HCT116 (cell line): Measurements from ENCODE around the gene PITPNC1. TPM values are rescaled to one million over a fixed set of nuclear protein-coding genes. Genes with fewer than 3 reads are reported as not detected.

Source experiments
- ATAC-seq: fragments of 200-7000 bp; cut with Tn5 transposase; 2 replicates; pipeline ENCODE4 v1.9.1; 2020; ENCODE audit warnings: mild to moderate bottlenecking, moderate library complexity
- BruUV-seq: library from RNA; stranded (reverse); fragments of 400-500 nt; replicated peaks from 2 replicates; lab custom pipeline; 2021; lab: Mats Ljungman, UMichigan
- CTCF ChIA-PET: fragments of 300-600 bp; sonication (Branson Sonifier 250); formaldehyde crosslinking; loops from one replicate; lab custom pipeline; 2021; ENCODE audit warnings: antibody characterized with exemption; lab: Charles Lee
- POLR2A ChIA-PET: fragments of 300-600, 350-600 bp; sonication (Branson Sonifier 250); formaldehyde crosslinking; loops from one replicate; lab custom pipeline; 2021; ENCODE audit warnings: antibody characterized with exemption; lab: Charles Lee
- RAD21 ChIA-PET, 2 experiments: fragments of 300-600 bp; sonication (Branson Sonifier 250); formaldehyde crosslinking; loops; one replicate each; lab custom pipeline; 2023; ENCODE audit warnings: low total read pairs in 2 of 2; ENCODE audit not compliant: uncharacterized antibody in 2 of 2, unreplicated experiment in 2 of 2, low non-redundant PET in 1 of 2; lab: Charles Lee
- DNase-seq: peaks from one replicate; pipeline ENCODE4 v3.0.0-alpha.2; 2010; ENCODE audit warnings: low read depth, low spot score
- H2AFZ ChIP-seq: fragments of 200-600 bp; shearing (Covaris generic), sonication (generic); 2 replicates; pipeline ENCODE4 v1.6.1; 2017; ENCODE audit warnings: low read depth, mixed run types, mixed read lengths, antibody characterized with exemption, low read length; ENCODE audit not compliant: poor library complexity, severe bottlenecking
- H3K27ac ChIP-seq: 2 replicates; pipeline ENCODE4 v1.5.1; 2012; ENCODE audit warnings: low read depth, low read length
- H3K27me3 ChIP-seq: fragments of 200-600 bp; sonication (generic); 2 replicates; pipeline ENCODE4 v1.6.1; 2016; ENCODE audit warnings: mixed run types, low read length, mixed read lengths; ENCODE audit not compliant: insufficient read depth
- H3K36me3 ChIP-seq, 2 experiments: fragments of 200-500 bp in 1 of 2; fragments of 200-600 bp in 1 of 2; sonication (Bioruptor generic) in 1 of 2; sonication (generic) in 1 of 2; 2 replicates each; pipeline versions ENCODE4 v1.5.1 to v1.6.1; 2014 to 2016; ENCODE audit warnings: low read length in 2 of 2, inconsistent platforms in 1 of 2, mixed read lengths in 1 of 2, mixed run types in 1 of 2; ENCODE audit not compliant: insufficient read depth in 2 of 2, control insufficient read depth in 1 of 2
- H3K4me1 ChIP-seq, 2 experiments: fragments of 200-600 bp in 1 of 2; sonication (generic) in 1 of 2; 2 replicates each; pipeline versions ENCODE4 v1.5.1 to v1.6.1; 2012 to 2017; ENCODE audit warnings: low read length in 2 of 2, inconsistent platforms in 1 of 2, mild to moderate bottlenecking in 1 of 2, mixed read lengths in 1 of 2, mixed run types in 1 of 2, moderate library complexity in 1 of 2; ENCODE audit not compliant: insufficient read depth in 2 of 2, control insufficient read depth in 1 of 2
- H3K4me2 ChIP-seq: fragments of 200-600 bp; sonication (generic); 2 replicates; pipeline ENCODE4 v1.6.1; 2017; ENCODE audit warnings: mixed run types, low read length, mixed read lengths
- H3K4me3 ChIP-seq, 2 experiments: fragments of 200-600 bp in 1 of 2; sonication (generic) in 1 of 2; replicated peaks in 1 of 2; 2 replicates each; pipeline ENCODE4 v1.5.1; 2011 to 2016; ENCODE audit warnings: low read length in 2 of 2, control low read depth in 1 of 2, low read depth in 1 of 2, mild to moderate bottlenecking in 1 of 2, mixed read lengths in 1 of 2, mixed run types in 1 of 2
- H3K79me2 ChIP-seq: fragments of 200-600 bp; sonication (generic); 2 replicates; pipeline ENCODE4 v1.6.1; 2017; ENCODE audit warnings: mild to moderate bottlenecking, mixed run types, low read length, moderate library complexity, mixed read lengths; ENCODE audit not compliant: insufficient read depth
- H3K9ac ChIP-seq: fragments of 200-600 bp; sonication (generic); 2 replicates; pipeline ENCODE4 v1.6.1; 2016; ENCODE audit warnings: low read length, mixed read lengths
- H3K9me2 ChIP-seq: fragments of 200-600 bp; sonication (generic), shearing (Covaris generic); 2 replicates; pipeline ENCODE4 v1.6.1; 2017; ENCODE audit warnings: mixed run types, mild to moderate bottlenecking, moderate library complexity; ENCODE audit not compliant: insufficient read depth
- H3K9me3 ChIP-seq, 2 experiments: fragments of 200-500 bp in 1 of 2; fragments of 200-600 bp in 1 of 2; sonication (Bioruptor generic) in 1 of 2; sonication (generic) in 1 of 2; 2 replicates each; pipeline ENCODE4 v1.6.1; 2014 to 2017; ENCODE audit warnings: low read length in 2 of 2, mixed read lengths in 2 of 2, inconsistent platforms in 1 of 2, low read depth in 1 of 2, mild to moderate bottlenecking in 1 of 2, mixed run types in 1 of 2, moderate library complexity in 1 of 2; ENCODE audit not compliant: control insufficient read depth in 1 of 2, insufficient read depth in 1 of 2
- H4K20me1 ChIP-seq: fragments of 200-600 bp; sonication (generic), shearing (Covaris generic); 2 replicates; pipeline ENCODE4 v1.6.1; 2017; ENCODE audit warnings: mixed run types, mild to moderate bottlenecking, moderate library complexity; ENCODE audit not compliant: insufficient read depth
- ATF3 ChIP-seq: IDR thresholded peaks from 2 replicates; pipeline ENCODE4 v1.6.1; 2012
- CBX3 ChIP-seq: IDR thresholded peaks from 2 replicates; pipeline ENCODE4 v1.6.1; 2012; ENCODE audit warnings: low read depth
- EGR1 ChIP-seq: IDR thresholded peaks from 2 replicates; pipeline ENCODE4 v1.6.1; 2012; ENCODE audit warnings: low read depth
- EZH2 ChIP-seq: fragments of 200-600 bp; sonication (generic); IDR thresholded peaks from 2 replicates; pipeline ENCODE4 v1.6.1; 2017; ENCODE audit warnings: antibody characterized with exemption, mixed run types
- EZH2phosphoT487 ChIP-seq: fragments of 200-600 bp; IDR thresholded peaks from 2 replicates; pipeline ENCODE4 v1.6.1; 2018; ENCODE audit warnings: antibody characterized with exemption, borderline replicate concordance
- FOSL1 ChIP-seq: IDR thresholded peaks from 2 replicates; pipeline ENCODE4 v1.6.1; 2012; ENCODE audit warnings: low read depth
- JUND ChIP-seq: IDR thresholded peaks from 2 replicates; pipeline ENCODE4 v1.6.1; 2012
- MAX ChIP-seq: IDR thresholded peaks from 2 replicates; pipeline ENCODE4 v1.6.1; 2012
- POLR2AphosphoS5 ChIP-seq: IDR thresholded peaks from 2 replicates; pipeline ENCODE4 v1.6.1; 2011; ENCODE audit warnings: mild to moderate bottlenecking, low read depth, low read length, moderate library complexity
- RAD21 ChIP-seq: IDR thresholded peaks from 2 replicates; pipeline ENCODE4 v1.6.1; 2012; ENCODE audit warnings: low read depth, mild to moderate bottlenecking
- SP1 ChIP-seq: IDR thresholded peaks from 2 replicates; pipeline ENCODE4 v1.6.1; 2012; ENCODE audit warnings: low read depth
- SRF ChIP-seq: IDR thresholded peaks from 2 replicates; pipeline ENCODE4 v1.6.1; 2012; ENCODE audit warnings: low read depth
- TCF7L2 ChIP-seq: IDR thresholded peaks from 2 replicates; pipeline ENCODE4 v1.7.0; 2011; ENCODE audit warnings: borderline replicate concordance, inconsistent platforms; ENCODE audit not compliant: insufficient read depth, insufficient read length; ENCODE audit errors: extremely low read depth
- ZBTB33 ChIP-seq: IDR thresholded peaks from 2 replicates; pipeline ENCODE4 v1.6.1; 2011; ENCODE audit warnings: mild to moderate bottlenecking, low read length, moderate library complexity; ENCODE audit not compliant: insufficient replicate concordance; ENCODE audit errors: extremely low read depth
- ZFX ChIP-seq: fragments of 450-650 bp; IDR thresholded peaks from 2 replicates; pipeline ENCODE4 v1.6.1; 2017
- intact Hi-C: fragments of 100-400 bp; cut with micrococcal nuclease; formaldehyde crosslinking; loops from 2 replicates; pipeline ENCODE4 v1.10.0; 2022
- total RNA-seq: library from RNA; stranded (reverse); gene quantifications from one replicate; pipeline ENCODE4 v1.2.1, GENCODE V29; 2021; ENCODE audit not compliant: unreplicated experiment
- TF ChIP-seq, protein P1 (sequence below): IDR thresholded peaks from 2 replicates; pipeline ENCODE4 v1.6.1; 2012; ENCODE audit warnings: low read depth

The PITPNC1 gene
- total RNA-seq, 1 experiment from 2014 or later: 41.9 TPM

DNA sequence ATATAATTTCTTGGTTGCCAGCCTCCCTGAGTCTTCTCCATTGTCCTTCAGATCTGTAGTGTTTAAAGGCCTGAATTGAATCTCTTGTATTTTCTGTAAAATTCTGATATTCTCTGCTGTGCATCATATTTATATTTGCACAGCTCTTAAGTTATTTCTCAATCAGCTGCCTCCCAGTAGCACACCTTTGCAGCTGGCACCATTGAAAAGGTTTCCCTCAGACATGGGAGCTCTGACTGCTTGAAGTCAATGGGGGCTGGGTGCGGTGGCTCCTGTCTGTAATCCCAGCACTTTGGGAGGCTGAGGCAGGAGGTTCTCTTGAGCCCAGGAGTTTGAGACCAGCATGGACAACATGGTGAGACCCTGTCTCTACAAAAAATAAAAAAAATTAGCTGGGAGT lies 40.4 kb downstream of the PITPNC1 start:
- ATAC-seq (no peak), DNase-seq (no peak)
- H3K4me1 ChIP-seq: peaks cover 47 to 64% of the 10 kb centered on the region in 2 experiments
- no peaks in the 10 kb centered on the region for H4K20me1 ChIP-seq
- ChIA-PET POLR2A (no interaction called here), CTCF (no interaction called here), RAD21 (no interaction called here)
- intact Hi-C loops: no loop called here
- no peak overlapping the region for H2AFZ ChIP-seq
- H3K27ac ChIP-seq: no peak overlapping the region
- H3K4me3 ChIP-seq: no peak overlapping the region
- no peaks in the 10 kb centered on the region for H3K9me2 ChIP-seq
- peaks cover 0 to 3% of the 10 kb centered on the region in 2 experiments; a peak in 1 of 4 replicates for H3K9me3 ChIP-seq
- H3K4me2 ChIP-seq: peak overlapping the region; percentile 36; the same call in 1 of the 2 replicates
- H3K27me3 ChIP-seq: no peaks in the 10 kb centered on the region
- BruUV-seq: no TSS peak
- H3K9ac ChIP-seq: peak overlapping the region; percentile 32
- H3K79me2 ChIP-seq: peaks cover 28% of the 10 kb centered on the region; the same call in 1 of the 2 replicates
- no peaks in the 10 kb centered on the region for H3K36me3 ChIP-seq
- TF ChIP-seq FOSL1 (no peak), SRF (no peak), EGR1 (no peak), EZH2phosphoT487 (no peak), POLR2AphosphoS5 (no peak), JUND (no peak), SP1 (no peak), EZH2 (no peak), CBX3 (no peak), TCF7L2 (no peak), ZBTB33 (no peak), RAD21 (no peak), ATF3 (no peak), MAX (no peak), ZFX (no peak)
- TF ChIP-seq, protein P1, sequence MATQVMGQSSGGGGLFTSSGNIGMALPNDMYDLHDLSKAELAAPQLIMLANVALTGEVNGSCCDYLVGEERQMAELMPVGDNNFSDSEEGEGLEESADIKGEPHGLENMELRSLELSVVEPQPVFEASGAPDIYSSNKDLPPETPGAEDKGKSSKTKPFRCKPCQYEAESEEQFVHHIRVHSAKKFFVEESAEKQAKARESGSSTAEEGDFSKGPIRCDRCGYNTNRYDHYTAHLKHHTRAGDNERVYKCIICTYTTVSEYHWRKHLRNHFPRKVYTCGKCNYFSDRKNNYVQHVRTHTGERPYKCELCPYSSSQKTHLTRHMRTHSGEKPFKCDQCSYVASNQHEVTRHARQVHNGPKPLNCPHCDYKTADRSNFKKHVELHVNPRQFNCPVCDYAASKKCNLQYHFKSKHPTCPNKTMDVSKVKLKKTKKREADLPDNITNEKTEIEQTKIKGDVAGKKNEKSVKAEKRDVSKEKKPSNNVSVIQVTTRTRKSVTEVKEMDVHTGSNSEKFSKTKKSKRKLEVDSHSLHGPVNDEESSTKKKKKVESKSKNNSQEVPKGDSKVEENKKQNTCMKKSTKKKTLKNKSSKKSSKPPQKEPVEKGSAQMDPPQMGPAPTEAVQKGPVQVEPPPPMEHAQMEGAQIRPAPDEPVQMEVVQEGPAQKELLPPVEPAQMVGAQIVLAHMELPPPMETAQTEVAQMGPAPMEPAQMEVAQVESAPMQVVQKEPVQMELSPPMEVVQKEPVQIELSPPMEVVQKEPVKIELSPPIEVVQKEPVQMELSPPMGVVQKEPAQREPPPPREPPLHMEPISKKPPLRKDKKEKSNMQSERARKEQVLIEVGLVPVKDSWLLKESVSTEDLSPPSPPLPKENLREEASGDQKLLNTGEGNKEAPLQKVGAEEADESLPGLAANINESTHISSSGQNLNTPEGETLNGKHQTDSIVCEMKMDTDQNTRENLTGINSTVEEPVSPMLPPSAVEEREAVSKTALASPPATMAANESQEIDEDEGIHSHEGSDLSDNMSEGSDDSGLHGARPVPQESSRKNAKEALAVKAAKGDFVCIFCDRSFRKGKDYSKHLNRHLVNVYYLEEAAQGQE: no peak
- TF ChIP-seq, all 23 proteins: peak for 0
